ENCODE measurements around the gene ZNF335. TPM values are rescaled to one million over a fixed set of nuclear protein-coding genes. Genes with fewer than 3 reads are reported as not detected.

The ZNF335 gene
- total and polyA plus RNA-seq, 2 of the 8 experiments (the other 6 are each of a cell fraction or from before 2014, with no cell fraction given) = 12.4 to 14.6 TPM

- TF ChIP-seq RAD21 (IDR thresholded peaks at IDR 0.05 in 1 of 2, conservative IDR thresholded peaks at IDR 0.05 in 1 of 2; ENCODE audit: low read depth in 2 of 2, low read length in 2 of 2) = no peak
- TF ChIP-seq KDM4A (IDR thresholded peaks at IDR 0.05; ENCODE audit: low read depth, low read length, severe bottlenecking) = no peak
- TF ChIP-seq BCL11A (IDR thresholded peaks at IDR 0.05; ENCODE audit: low read depth in 2 of 2, low read length in 2 of 2) = no peak
- no peak for TF ChIP-seq SUZ12 (IDR thresholded peaks at IDR 0.05; ENCODE audit: low read length)
- no peak for TF ChIP-seq SIX5 (IDR thresholded peaks at IDR 0.05; ENCODE audit: low read depth, low read length)
Measured at GRCh38 chr20:45967551-45968080, 4.4 kb downstream of the ZNF335 start (continued).

Measured in H1 (cell line).